BJ (cell line): ENCODE measurements around the gene ERAS. TPM values are rescaled to one million over a fixed set of nuclear protein-coding genes. Genes with fewer than 3 reads are reported as not detected.

Source experiments
- CTCF ChIA-PET: fragments of 350-600 bp; formaldehyde crosslinking; extraction: SDS; loops from one replicate; lab custom pipeline; 2021; ENCODE audit warnings: antibody characterized with exemption, inconsistent platforms; lab: Yijun Ruan, JAX
- POLR2A ChIA-PET: fragments of 300-600 bp; sonication (Branson Sonifier 250); formaldehyde crosslinking; extraction: SDS; loops from one replicate; lab custom pipeline; 2021; ENCODE audit warnings: antibody characterized with exemption; lab: Charles Lee
- DNase-seq: peaks from one replicate; pipeline ENCODE4 v3.0.0-alpha.2; 2011; ENCODE audit warnings: low read depth
- H3K27me3 ChIP-seq: 2 replicates; pipeline ENCODE4 v1.6.0; 2011; ENCODE audit warnings: low read length; ENCODE audit not compliant: control insufficient read depth, insufficient read depth
- H3K36me3 ChIP-seq: 2 replicates; pipeline ENCODE4 v1.5.1; 2011; ENCODE audit warnings: low read length; ENCODE audit not compliant: control insufficient read depth, insufficient read depth
- H3K4me3 ChIP-seq: 2 replicates; pipeline ENCODE4 v1.5.1; 2011; ENCODE audit warnings: low read depth, mild to moderate bottlenecking, control low read depth, low read length
- polyA plus RNA-seq: library from polyadenylated mRNA; depleted of rRNA; stranded (reverse); fragments of >200 nt; gene quantifications from 2 replicates; pipeline ENCODE4 v1.2.3, GENCODE V29; 2011
- TF ChIP-seq, protein P1 (sequence below): IDR thresholded peaks from 2 replicates; pipeline ENCODE4 v1.5.1; 2011; ENCODE audit warnings: low read depth, mild to moderate bottlenecking, control low read depth, inconsistent platforms, low read length, moderate library complexity; ENCODE audit not compliant: insufficient read depth

The ERAS gene
- polyA plus RNA-seq, 1 experiment: not detected

DNA sequence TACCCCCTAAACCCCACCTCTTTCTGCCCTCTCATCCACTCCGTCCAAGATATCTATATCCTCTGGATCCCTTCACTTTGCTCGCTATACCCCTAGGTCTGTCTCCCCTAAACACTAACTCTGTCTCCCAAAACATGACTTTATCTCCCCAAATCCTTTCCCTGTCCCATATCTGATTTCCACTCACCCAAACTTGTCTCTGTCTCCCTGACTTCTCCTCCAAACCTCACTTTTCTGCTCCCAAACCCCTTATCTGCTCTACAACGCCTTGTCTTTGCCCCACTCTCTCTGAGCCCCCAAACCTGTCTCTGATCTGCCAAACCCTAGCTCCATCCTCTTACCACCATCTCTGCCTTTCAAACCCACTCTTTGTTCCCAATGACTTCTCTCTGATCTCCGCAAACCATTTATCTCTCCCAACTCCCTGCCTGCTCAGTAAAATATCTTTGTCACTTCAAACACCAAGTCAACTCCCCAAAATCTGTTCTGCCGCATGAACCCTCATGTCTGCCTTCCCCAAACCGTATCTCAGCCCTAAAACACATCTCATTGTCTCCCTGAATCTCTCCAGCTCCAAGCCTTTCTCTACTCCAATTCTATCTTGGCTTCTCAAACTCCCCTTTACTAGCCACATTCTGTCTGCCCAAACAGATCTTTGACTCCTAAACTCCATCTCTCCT lies 39.3 kb upstream of the ERAS start:
- ChIA-PET POLR2A (no interaction called here), CTCF (no interaction called here)
- TF ChIP-seq, protein P1, sequence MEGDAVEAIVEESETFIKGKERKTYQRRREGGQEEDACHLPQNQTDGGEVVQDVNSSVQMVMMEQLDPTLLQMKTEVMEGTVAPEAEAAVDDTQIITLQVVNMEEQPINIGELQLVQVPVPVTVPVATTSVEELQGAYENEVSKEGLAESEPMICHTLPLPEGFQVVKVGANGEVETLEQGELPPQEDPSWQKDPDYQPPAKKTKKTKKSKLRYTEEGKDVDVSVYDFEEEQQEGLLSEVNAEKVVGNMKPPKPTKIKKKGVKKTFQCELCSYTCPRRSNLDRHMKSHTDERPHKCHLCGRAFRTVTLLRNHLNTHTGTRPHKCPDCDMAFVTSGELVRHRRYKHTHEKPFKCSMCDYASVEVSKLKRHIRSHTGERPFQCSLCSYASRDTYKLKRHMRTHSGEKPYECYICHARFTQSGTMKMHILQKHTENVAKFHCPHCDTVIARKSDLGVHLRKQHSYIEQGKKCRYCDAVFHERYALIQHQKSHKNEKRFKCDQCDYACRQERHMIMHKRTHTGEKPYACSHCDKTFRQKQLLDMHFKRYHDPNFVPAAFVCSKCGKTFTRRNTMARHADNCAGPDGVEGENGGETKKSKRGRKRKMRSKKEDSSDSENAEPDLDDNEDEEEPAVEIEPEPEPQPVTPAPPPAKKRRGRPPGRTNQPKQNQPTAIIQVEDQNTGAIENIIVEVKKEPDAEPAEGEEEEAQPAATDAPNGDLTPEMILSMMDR: no peak
- Histone ChIP-seq H3K36me3 (no peaks in the 10 kb centered on the region), H3K4me3 (no peak overlapping the region), H3K27me3 (no peaks in the 10 kb centered on the region)
- DNase-seq: no peak

DNA sequence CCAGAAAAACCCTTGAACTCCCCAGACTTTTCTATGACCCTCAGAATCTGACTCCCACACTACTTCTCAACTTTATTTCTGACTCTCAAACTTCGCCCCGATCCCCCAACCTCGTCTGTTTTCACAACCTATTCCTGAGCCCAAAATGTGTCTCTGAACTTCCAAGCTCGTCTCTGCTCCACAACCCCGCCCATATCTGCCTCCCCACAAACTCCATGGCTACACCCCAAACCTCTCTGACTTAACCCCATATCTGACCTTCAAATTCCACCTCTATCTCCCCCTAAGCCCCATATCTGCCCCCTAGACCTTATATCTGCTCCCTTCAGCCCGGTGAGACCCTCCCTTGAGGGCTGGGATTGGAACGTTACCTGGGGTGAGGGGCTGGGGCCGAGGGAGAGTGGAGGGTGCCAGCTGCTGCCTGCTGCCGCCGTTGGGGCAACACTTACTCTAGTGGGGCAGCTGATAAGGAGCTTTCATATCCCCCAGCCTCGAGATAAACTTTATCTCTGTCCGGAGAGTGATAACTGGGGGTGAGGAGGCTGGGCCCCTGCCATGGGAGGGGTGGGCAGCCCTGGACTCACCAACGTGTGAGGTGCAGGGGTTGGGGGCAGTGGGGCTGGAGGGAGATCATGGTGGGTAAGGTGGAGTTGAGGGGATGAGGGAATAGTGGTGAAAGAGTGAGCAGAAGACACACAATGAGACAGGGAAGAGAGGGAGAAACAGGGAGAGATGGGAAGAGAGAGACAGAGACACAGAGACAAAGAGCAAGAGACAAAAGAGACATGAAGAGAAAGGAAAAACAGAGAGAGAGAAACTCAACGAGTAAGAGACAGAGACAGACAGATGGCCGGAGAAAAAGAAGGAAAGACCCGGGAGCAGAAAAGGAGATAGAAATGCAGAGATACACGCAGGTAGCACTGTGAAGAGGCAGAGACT lies 38.5 kb upstream of the ERAS start:
- ChIA-PET CTCF (no interaction called here), POLR2A (no interaction called here)
- DNase-seq: no peak
- H3K27me3 ChIP-seq: no peaks in the 10 kb centered on the region
- H3K4me3 ChIP-seq: no peak overlapping the region
- no peaks in the 10 kb centered on the region for H3K36me3 ChIP-seq
- TF ChIP-seq, protein P1: no peak

DNA sequence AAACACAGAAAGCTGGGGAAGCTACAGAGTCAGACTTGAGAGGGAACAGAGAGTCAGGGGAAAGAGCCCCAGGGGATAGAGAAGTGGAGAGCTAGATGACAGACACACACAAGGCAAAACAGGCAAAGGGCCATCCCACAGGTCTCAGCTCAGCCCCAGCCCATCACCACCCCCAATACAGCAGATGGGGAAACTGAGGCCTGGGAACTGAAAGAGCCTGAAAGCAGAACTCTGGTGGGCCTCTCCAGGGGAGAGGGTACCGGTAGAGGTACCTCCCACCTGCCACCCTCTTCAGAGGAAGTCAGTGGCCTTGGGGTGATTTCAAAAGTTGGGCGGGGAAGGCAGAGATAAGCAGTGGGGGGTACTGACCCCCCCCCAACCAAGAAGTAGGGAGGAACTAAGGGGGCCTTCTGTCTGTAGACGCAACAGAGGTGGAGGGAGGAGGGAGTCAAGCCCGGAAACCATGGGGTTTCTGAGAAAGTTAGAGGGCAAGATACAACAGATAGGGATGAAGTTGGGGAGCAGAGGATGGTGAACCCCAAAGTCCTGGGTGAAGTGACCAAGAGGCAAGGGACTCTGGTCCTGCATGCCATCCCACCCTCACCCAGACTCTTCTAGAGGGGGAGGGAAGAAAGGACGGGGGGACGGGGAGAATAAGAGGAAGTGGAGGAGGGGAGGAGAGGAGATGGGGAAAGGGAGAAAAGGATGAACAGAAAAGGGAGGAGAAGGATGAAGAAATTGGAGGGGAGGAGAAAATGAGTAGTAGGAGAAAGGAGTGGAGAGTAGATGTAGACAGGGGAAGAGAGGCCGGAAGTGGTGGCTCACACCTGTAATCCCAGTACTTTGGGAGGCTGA lies 36.7 kb upstream of the ERAS start:
- POLR2A ChIA-PET: no interaction called here

DNA sequence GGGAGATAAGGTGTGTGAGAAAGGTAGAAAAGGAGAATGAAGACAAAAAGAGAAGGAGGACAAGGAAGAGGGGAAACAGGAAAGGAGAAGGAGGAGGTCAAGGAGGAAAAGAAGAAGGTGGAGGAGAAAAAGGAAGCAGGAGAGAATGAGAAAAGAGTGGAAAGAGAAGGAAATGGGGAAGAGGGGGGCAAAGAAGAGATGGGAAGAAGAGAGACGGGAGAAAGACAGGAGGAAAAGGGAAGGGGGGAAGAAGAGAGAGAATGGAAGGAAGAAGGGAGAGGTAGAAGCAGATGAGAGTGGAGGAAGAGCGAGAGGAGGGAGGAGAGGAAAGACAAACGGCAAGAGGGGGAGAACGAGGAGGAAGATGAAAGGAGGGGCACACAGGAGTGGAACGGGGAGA lies 35.8 kb upstream of the ERAS start:
- POLR2A ChIA-PET: no interaction called here

More for the DNA sequence above, 36.7 kb upstream of the ERAS start:
- Histone ChIP-seq H3K27me3 (no peaks in the 10 kb centered on the region), H3K4me3 (no peak overlapping the region), H3K36me3 (no peaks in the 10 kb centered on the region)
- CTCF ChIA-PET: no interaction called here
- DNase-seq: no peak
- TF ChIP-seq, protein P1: no peak

More for the DNA sequence above, 35.8 kb upstream of the ERAS start:
- Histone ChIP-seq H3K36me3 (no peaks in the 10 kb centered on the region), H3K27me3 (no peaks in the 10 kb centered on the region), H3K4me3 (no peak overlapping the region)
- TF ChIP-seq, protein P1: no peak
- CTCF ChIA-PET: no interaction called here
- DNase-seq: no peak
